Endothelial cell of umbilical vein (primary cell): ENCODE results near the gene MRPL58. TPM values are rescaled to one million over a fixed set of nuclear protein-coding genes. Genes with fewer than 3 reads are reported as not detected.

Experiments used
- BruUV-seq: library from RNA; stranded (reverse); fragments of 400-500 nt; replicated peaks from 2 replicates; lab custom pipeline; 2021; lab: Mats Ljungman, UMichigan
- CTCF ChIA-PET: fragments of 300-600, 350-600 bp; sonication (Branson Sonifier 250); formaldehyde crosslinking; loops from one replicate; lab custom pipeline; 2021; ENCODE audit warnings: antibody characterized with exemption, inconsistent platforms; lab: Charles Lee
- POLR2A ChIA-PET: fragments of 300-600, 350-600 bp; sonication (Branson Sonifier 250); formaldehyde crosslinking; loops from one replicate; lab custom pipeline; 2021; ENCODE audit warnings: antibody characterized with exemption, inconsistent platforms; lab: Charles Lee
- DNase-seq: peaks from one replicate; pipeline ENCODE4 v3.0.0-alpha.2; 2011; ENCODE audit warnings: low read depth, low spot score
- FAIRE-seq: peaks from 2 replicates; lab custom pipeline; 2011; peaks lifted over from hg19 to GRCh38; lab: Jason Lieb, UNC
- H2AFZ ChIP-seq: 2 replicates; pipeline ENCODE4 v1.6.0; 2012; ENCODE audit warnings: low read depth, low read length, control low read depth, inconsistent platforms
- H3K27ac ChIP-seq: 2 replicates; pipeline ENCODE4 v1.5.1; 2011; ENCODE audit warnings: low read depth, mild to moderate bottlenecking, control low read depth, low read length, moderate library complexity; ENCODE audit not compliant: insufficient read depth
- H3K27me3 ChIP-seq, 2 experiments: 2 replicates each; pipeline versions ENCODE4 v1.6.0 to v1.6.1; 2011; ENCODE audit warnings: low read length in 2 of 2, mixed read lengths in 1 of 2; ENCODE audit not compliant: control insufficient read depth in 2 of 2, insufficient read depth in 2 of 2
- H3K36me3 ChIP-seq, 2 experiments: 2 replicates in 1 of 2; 3 replicates in 1 of 2; pipeline ENCODE4 v1.5.1; 2011; ENCODE audit warnings: low read length in 2 of 2, mild to moderate bottlenecking in 1 of 2, moderate library complexity in 1 of 2; ENCODE audit not compliant: control insufficient read depth in 2 of 2, insufficient read depth in 2 of 2; ENCODE audit errors: extremely low read depth in 1 of 2
- H3K4me1 ChIP-seq: 3 replicates; pipeline ENCODE4 v1.5.1; 2011; ENCODE audit warnings: mild to moderate bottlenecking, low read length; ENCODE audit not compliant: control insufficient read depth, insufficient read depth; ENCODE audit errors: extremely low read depth
- H3K4me2 ChIP-seq: 2 replicates; pipeline ENCODE4 v1.6.1; 2011; ENCODE audit warnings: low read length, control low read depth, mixed read lengths; ENCODE audit not compliant: insufficient read depth
- H3K4me3 ChIP-seq, 3 experiments: fragments of 200-600 bp in 1 of 3; sonication (generic), shearing (Covaris generic) in 1 of 3; replicated peaks in 1 of 3; 2 replicates each; pipeline ENCODE4 v1.5.1; 2011 to 2016; ENCODE audit warnings: control low read depth in 3 of 3, low read length in 3 of 3, mild to moderate bottlenecking in 2 of 3, inconsistent platforms in 1 of 3, low read depth in 1 of 3, moderate library complexity in 1 of 3; ENCODE audit not compliant: insufficient read depth in 1 of 3
- H3K79me2 ChIP-seq: 2 replicates; pipeline ENCODE4 v1.6.0; 2012; ENCODE audit warnings: low read length, inconsistent platforms; ENCODE audit not compliant: control insufficient read depth, insufficient read depth
- H3K9ac ChIP-seq: replicated peaks from 2 replicates; pipeline ENCODE3; 2011; ENCODE audit warnings: low read length, control low read depth; ENCODE audit not compliant: insufficient read depth; ENCODE audit errors: extremely low read depth
- H3K9me1 ChIP-seq: replicated peaks from 3 replicates; pipeline ENCODE4 v1.6.0; 2011; ENCODE audit warnings: mild to moderate bottlenecking, low read length; ENCODE audit not compliant: control insufficient read depth, insufficient read depth; ENCODE audit errors: extremely low read depth
- H3K9me3 ChIP-seq: replicated peaks from 2 replicates; pipeline ENCODE4 v1.5.1; 2012; ENCODE audit warnings: low read length, inconsistent platforms; ENCODE audit not compliant: control insufficient read depth, insufficient read depth
- H4K20me1 ChIP-seq: replicated peaks from 2 replicates; pipeline ENCODE3; 2011; ENCODE audit warnings: mild to moderate bottlenecking, low read length; ENCODE audit not compliant: control insufficient read depth, insufficient read depth; ENCODE audit errors: extremely low read depth
- CTCF ChIP-seq, 2 donors: IDR thresholded peaks; 1 replicate in 1 of 2; 2 replicates in 1 of 2; pipeline ENCODE4 v1.5.1; 2011; ENCODE audit warnings: low read length in 2 of 2, mild to moderate bottlenecking in 2 of 2, moderate library complexity in 2 of 2, control low read depth in 1 of 2, inconsistent platforms in 1 of 2, low read depth in 1 of 2; ENCODE audit not compliant: insufficient read depth in 1 of 2; ENCODE audit errors: extremely low read depth in 1 of 2
- EZH2 ChIP-seq: IDR thresholded peaks from 2 replicates; pipeline ENCODE4 v1.6.1; 2012; ENCODE audit warnings: borderline replicate concordance, low read depth, mild to moderate bottlenecking, moderate library complexity, low read length, inconsistent platforms; ENCODE audit not compliant: severe bottlenecking
- GATA2 ChIP-seq: IDR thresholded peaks from 2 replicates; pipeline ENCODE4 v1.7.0; 2011; ENCODE audit warnings: low read depth, mild to moderate bottlenecking, moderate library complexity, mixed read lengths, low read length; ENCODE audit not compliant: insufficient read length, insufficient read depth
- JUN ChIP-seq: IDR thresholded peaks from 2 replicates; pipeline ENCODE4 v1.6.1; 2011; ENCODE audit warnings: borderline replicate concordance, low read depth; ENCODE audit not compliant: insufficient read length, insufficient read depth
- MYC ChIP-seq: IDR thresholded peaks from one replicate; pipeline ENCODE4 v1.6.1; 2011; ENCODE audit warnings: mild to moderate bottlenecking, low read depth, low read length
- POLR2A ChIP-seq: IDR thresholded peaks from 2 replicates; pipeline ENCODE4 v1.6.1; 2012; ENCODE audit warnings: low read depth, mild to moderate bottlenecking, control low read depth, low read length
- POLR2AphosphoS5 ChIP-seq: IDR thresholded peaks from 2 replicates; pipeline ENCODE4 v1.6.1; 2012; ENCODE audit warnings: low read depth, mild to moderate bottlenecking, control low read depth, low read length, moderate library complexity; ENCODE audit not compliant: insufficient read depth
- dilution Hi-C: fragments of 300-500 bp; cut with MboI; formaldehyde crosslinking; loops from one replicate; pipeline ENCODE4 v1.15.0; 2019; ENCODE audit warnings: low sequenced_read_pairs; ENCODE audit not compliant: extremely low pct_ligation_motif_present
- intact Hi-C: fragments of 100-400 bp; cut with micrococcal nuclease; formaldehyde crosslinking; loops from one replicate; pipeline ENCODE4 v1.10.0; 2022
- polyA plus RNA-seq, 4 experiments: library from polyadenylated mRNA; depleted of rRNA in 3 of 4; stranded (reverse) in 3 of 4; unstranded in 1 of 4; fragments of >200 nt; gene quantifications; 2 replicates each; pipeline versions ENCODE4 v1.2.1 to v1.2.3, GENCODE V29; 2011 to 2012; ENCODE audit warnings: missing spikeins in 1 of 4
- total RNA-seq: library from RNA; stranded (reverse); gene quantifications from 2 replicates; pipeline ENCODE4 v1.2.3, GENCODE V29; 2021

The MRPL58 gene
- total and polyA plus RNA-seq, 2 donors (not counting 3 experiments of a cell fraction or from before 2014, with no cell fraction given), result 38.0 to 43.7 TPM

GRCh38 chr17:74975943-74976342 lies 36.5 kb upstream of the MRPL58 start:
- intact Hi-C loops, result no loop called here
- Histone ChIP-seq H3K27ac (no peak overlapping the region), H3K36me3 (no peaks in the 10 kb centered on the region), H3K27me3 (peaks cover 5 to 6% of the 10 kb centered on the region in 2 experiments), H3K4me1 (peaks cover 8% of the 10 kb centered on the region), H3K9me3 (no peaks in the 10 kb centered on the region), H2AFZ (no peak overlapping the region), H3K9ac (no peak overlapping the region), H3K4me2 (no peak overlapping the region), H3K4me3 (no peak overlapping the region), H3K79me2 (no peaks in the 10 kb centered on the region), H3K9me1 (no peaks in the 10 kb centered on the region), H4K20me1 (no peaks in the 10 kb centered on the region)
- FAIRE-seq, result no peak
- dilution Hi-C loops, result no loop called here
- ChIA-PET CTCF (interaction anchor here (1.2 to 1.7 kb wide), 3 partner anchors 12 to 36 kb away, joined by 3 to 6 read pairs (median 5); partner anchors contain the start of gene MRPL58), POLR2A (no interaction called here)
- no peak for TF ChIP-seq POLR2A
- TF ChIP-seq MYC, result no peak
- no peak for TF ChIP-seq CTCF (IDR thresholded peaks at IDR 0.05; ENCODE audit: extremely low read depth in 1 of 2, insufficient read depth in 1 of 2, low read depth in 1 of 2, low read length in 2 of 2)
- no peak for TF ChIP-seq GATA2
- no peak for TF ChIP-seq POLR2AphosphoS5
- TF ChIP-seq JUN, result no peak
- no peak for TF ChIP-seq EZH2
- no TSS peak for BruUV-seq
- no peak for DNase-seq
